ENCODE measurements around the gene MRPS15.

- TF ChIP-seq CTCF (IDR thresholded peaks at IDR 0.05) (no peak), POLR2A (IDR thresholded peaks at IDR 0.05) (no peak), EP300 (IDR thresholded peaks at IDR 0.05) (no peak)
Observed at GRCh38 chr1:36433102-36433501, 31.1 kb downstream of the MRPS15 start.
